ENCODE measurements around the gene DYRK3.

DNA sequence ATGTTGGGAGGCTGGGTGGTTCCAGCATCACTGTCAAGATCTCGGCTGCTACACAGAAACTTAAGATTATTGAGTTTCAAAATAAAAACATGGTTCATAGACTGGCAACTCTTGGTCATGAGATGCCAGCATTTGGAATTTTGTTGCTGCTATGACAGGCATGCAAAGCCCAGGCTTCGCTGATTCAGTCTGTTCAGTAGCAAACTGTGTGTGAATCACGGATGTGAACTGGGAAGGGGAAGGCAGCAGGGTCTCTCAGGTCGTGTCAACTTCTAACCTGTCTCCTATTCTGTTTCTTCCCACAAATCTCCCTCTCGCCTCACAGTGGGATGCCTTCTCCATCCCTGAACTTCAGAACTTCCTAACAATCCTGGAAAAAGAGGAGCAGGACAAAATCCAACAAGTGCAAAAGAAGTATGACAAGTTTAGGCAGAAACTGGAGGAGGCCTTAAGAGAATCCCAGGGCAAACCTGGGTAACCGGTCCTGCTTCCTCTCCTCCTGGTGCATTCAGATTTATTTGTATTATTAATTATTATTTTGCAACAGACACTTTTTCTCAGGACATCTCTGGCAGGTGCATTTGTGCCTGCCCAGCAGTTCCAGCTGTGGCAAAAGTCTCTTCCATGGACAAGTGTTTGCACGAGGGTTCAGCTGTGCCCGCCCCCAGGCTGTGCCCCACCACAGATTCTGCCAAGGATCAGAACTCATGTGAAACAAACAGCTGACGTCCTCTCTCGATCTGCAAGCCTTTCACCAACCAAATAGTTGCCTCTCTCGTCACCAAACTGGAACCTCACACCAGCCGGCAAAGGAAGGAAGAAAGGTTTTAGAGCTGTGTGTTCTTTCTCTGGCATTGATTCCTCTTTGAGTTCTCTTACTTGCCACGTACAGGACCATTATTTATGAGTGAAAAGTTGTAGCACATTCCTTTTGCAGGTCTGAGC, 48.6 kb upstream of the DYRK3 start:
- TF ChIP-seq, protein P1, sequence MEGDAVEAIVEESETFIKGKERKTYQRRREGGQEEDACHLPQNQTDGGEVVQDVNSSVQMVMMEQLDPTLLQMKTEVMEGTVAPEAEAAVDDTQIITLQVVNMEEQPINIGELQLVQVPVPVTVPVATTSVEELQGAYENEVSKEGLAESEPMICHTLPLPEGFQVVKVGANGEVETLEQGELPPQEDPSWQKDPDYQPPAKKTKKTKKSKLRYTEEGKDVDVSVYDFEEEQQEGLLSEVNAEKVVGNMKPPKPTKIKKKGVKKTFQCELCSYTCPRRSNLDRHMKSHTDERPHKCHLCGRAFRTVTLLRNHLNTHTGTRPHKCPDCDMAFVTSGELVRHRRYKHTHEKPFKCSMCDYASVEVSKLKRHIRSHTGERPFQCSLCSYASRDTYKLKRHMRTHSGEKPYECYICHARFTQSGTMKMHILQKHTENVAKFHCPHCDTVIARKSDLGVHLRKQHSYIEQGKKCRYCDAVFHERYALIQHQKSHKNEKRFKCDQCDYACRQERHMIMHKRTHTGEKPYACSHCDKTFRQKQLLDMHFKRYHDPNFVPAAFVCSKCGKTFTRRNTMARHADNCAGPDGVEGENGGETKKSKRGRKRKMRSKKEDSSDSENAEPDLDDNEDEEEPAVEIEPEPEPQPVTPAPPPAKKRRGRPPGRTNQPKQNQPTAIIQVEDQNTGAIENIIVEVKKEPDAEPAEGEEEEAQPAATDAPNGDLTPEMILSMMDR (IDR thresholded peaks at IDR 0.05): no peak
- TF ChIP-seq POLR2A (IDR thresholded peaks at IDR 0.05): no peak

All from heart left ventricle (tissue), 13 donors.